Stomach (tissue), 9 donors: Measurements from ENCODE around the gene GNAI1. TPM values are rescaled to one million over a fixed set of nuclear protein-coding genes. Genes with fewer than 3 reads are reported as not detected.

ENCODE experiments used
- DNase-seq, 2 donors: peaks; one replicate each; pipeline versions ENCODE4 v3.0.0 to v3.0.0-alpha.2; 2013 to 2019
- H3K27ac ChIP-seq, 5 donors: fragments of 200-600 bp in 4 of 5; sonication (generic) in 4 of 5; one replicate each; pipeline ENCODE4 v1.5.1; 2013 to 2019; ENCODE audit warnings: mild to moderate bottlenecking in 1 of 5, moderate library complexity in 1 of 5
- H3K27me3 ChIP-seq, 3 donors: fragments of 200-600 bp; sonication (generic); one replicate each; pipeline ENCODE4 v1.5.1; 2017 to 2019; ENCODE audit warnings: mixed run types in 1 of 3
- H3K36me3 ChIP-seq, 4 donors: fragments of 200-600 bp; sonication (generic); 1 replicate in 3 of 4; 2 replicates in 1 of 4; pipeline ENCODE4 v1.5.1; 2016 to 2019
- H3K4me1 ChIP-seq, 4 donors: fragments of 200-600 bp; sonication (generic); one replicate each; pipeline ENCODE4 v1.5.1; 2016 to 2019
- H3K4me3 ChIP-seq, 4 donors: fragments of 200-600 bp; sonication (generic) in 3 of 4; one replicate each; pipeline ENCODE4 v1.5.1; 2016 to 2019; ENCODE audit warnings: mild to moderate bottlenecking in 1 of 4
- H3K9me3 ChIP-seq, 4 donors: fragments of 200-600 bp; sonication (generic); one replicate each; pipeline ENCODE4 v1.5.1; 2016 to 2019
- EP300 ChIP-seq: sonication (generic); formaldehyde crosslinking; IDR thresholded peaks from one replicate; pipeline ENCODE4 v1.6.1; 2017; ENCODE audit warnings: antibody characterized with exemption
- POLR2A ChIP-seq, 4 donors: fragments of 450-650 bp; IDR thresholded peaks; one replicate each; pipeline ENCODE4 v1.6.1; 2016; ENCODE audit warnings: antibody characterized with exemption in 4 of 4, control low read depth in 2 of 4, mild to moderate bottlenecking in 1 of 4, moderate library complexity in 1 of 4
- POLR2AphosphoS5 ChIP-seq, 3 donors: sonication (generic); formaldehyde crosslinking; IDR thresholded peaks; one replicate each; pipeline ENCODE4 v1.6.1; 2016; ENCODE audit warnings: antibody characterized with exemption in 3 of 3
- WGBS, 5 donors: extraction: QIAGEN DNeasy Blood & Tissue Kit in 3 of 5; methylation state at CpG; one replicate each; pipeline versions ENCODE4 v1.1.5 to v1.1.7; 2013 to 2018; 5-methylcytosine and 5-hydroxymethylcytosine counted together
- intact Hi-C: fragments of 100-400 bp; cut with DNase I; formaldehyde crosslinking; loops from one replicate; pipeline ENCODE4 v1.15.1; 2023; ENCODE audit warnings: low total_unique reads
- polyA plus RNA-seq, 3 donors: library from polyadenylated mRNA; stranded (reverse); fragments of 200-250 nt; gene quantifications; one replicate each; pipeline ENCODE4 v1.2.3, GENCODE V29; 2013
- total RNA-seq, 5 donors: library from RNA; depleted of rRNA; stranded (reverse); fragments of >200 nt; gene quantifications; one replicate each; pipeline versions ENCODE4 v1.1.0 to v1.2.3, GENCODE V29; 2014 to 2016
- TF ChIP-seq, protein P1 (sequence below), 7 experiments: fragments of 450-650 bp in 4 of 7; fragments of 200-600 bp in 3 of 7; sonication (generic) in 3 of 7; IDR thresholded peaks; one replicate each; pipeline ENCODE4 v1.5.1; 2016 to 2019; ENCODE audit warnings: antibody characterized with exemption in 7 of 7, control low read depth in 2 of 7, mild to moderate bottlenecking in 1 of 7
- donor health status: healthy with polysubstance abuse.
- donor health status: Bipolar disorder and iron deficiency.
- donor health status: healthy.

GNAI1 gene
- total and polyA plus RNA-seq, 8 donors: 2.6 to 62.4 (median 27.5) TPM

DNA sequence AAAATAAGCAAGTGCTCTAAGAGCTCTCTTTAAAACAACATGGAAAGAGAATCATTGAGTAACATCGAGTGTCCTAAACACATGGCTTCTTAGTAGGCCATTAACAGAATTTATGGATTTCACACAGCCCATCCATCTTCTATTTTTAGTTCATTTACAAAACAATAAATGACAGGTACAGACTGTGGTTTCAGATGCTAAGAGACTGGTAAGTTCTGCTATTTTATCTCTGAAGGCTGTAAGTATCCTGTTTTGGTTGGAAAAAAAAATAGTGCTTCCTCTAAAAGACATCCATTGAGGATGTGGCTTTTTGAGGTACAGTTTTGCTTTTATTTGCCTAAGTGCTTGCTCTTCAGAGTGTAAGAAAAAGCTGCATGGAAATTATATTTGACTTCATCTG lies 27.4 kb upstream of the GNAI1 start:
- H3K4me1 ChIP-seq: peaks cover 0 to 12% (median 3%) of the 10 kb centered on the region in 4 donors
- no peaks in the 10 kb centered on the region for H3K36me3 ChIP-seq
- intact Hi-C loops: no loop called here
- no peaks in the 10 kb centered on the region for H3K9me3 ChIP-seq
- no peak overlapping the region for H3K4me3 ChIP-seq
- WGBS, 5 donors: 45 to 73% (median 65%) methylated on average over 1 of the region's 1 CpG
- no peak for TF ChIP-seq POLR2A (IDR thresholded peaks at IDR 0.05)
- TF ChIP-seq, protein P1, sequence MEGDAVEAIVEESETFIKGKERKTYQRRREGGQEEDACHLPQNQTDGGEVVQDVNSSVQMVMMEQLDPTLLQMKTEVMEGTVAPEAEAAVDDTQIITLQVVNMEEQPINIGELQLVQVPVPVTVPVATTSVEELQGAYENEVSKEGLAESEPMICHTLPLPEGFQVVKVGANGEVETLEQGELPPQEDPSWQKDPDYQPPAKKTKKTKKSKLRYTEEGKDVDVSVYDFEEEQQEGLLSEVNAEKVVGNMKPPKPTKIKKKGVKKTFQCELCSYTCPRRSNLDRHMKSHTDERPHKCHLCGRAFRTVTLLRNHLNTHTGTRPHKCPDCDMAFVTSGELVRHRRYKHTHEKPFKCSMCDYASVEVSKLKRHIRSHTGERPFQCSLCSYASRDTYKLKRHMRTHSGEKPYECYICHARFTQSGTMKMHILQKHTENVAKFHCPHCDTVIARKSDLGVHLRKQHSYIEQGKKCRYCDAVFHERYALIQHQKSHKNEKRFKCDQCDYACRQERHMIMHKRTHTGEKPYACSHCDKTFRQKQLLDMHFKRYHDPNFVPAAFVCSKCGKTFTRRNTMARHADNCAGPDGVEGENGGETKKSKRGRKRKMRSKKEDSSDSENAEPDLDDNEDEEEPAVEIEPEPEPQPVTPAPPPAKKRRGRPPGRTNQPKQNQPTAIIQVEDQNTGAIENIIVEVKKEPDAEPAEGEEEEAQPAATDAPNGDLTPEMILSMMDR (IDR thresholded peaks at IDR 0.05): no peak
- no peak for TF ChIP-seq EP300
- no peak for TF ChIP-seq POLR2AphosphoS5 (IDR thresholded peaks at IDR 0.05)
- no peaks in the 10 kb centered on the region for H3K27me3 ChIP-seq
- DNase-seq: peak in 1 of 2 donors; percentile 26
- H3K27ac ChIP-seq: no peak overlapping the region

GRCh38 chr7:80110376-80110775 lies 24.3 kb upstream of the GNAI1 start:
- H3K4me1 ChIP-seq: peaks cover 0 to 12% (median 3%) of the 10 kb centered on the region in 4 donors
- no peaks in the 10 kb centered on the region for H3K27me3 ChIP-seq
- WGBS, 5 donors: 84 to 97% (median 89%) methylated on average over 5 of the region's 5 CpGs
- intact Hi-C loops: no loop called here
- no peak overlapping the region for H3K27ac ChIP-seq
- no peak overlapping the region for H3K4me3 ChIP-seq
- TF ChIP-seq POLR2AphosphoS5 (IDR thresholded peaks at IDR 0.05) (no peak), EP300 (no peak), POLR2A (IDR thresholded peaks at IDR 0.05) (no peak)
- TF ChIP-seq, protein P1 (IDR thresholded peaks at IDR 0.05): no peak
- no peaks in the 10 kb centered on the region for H3K9me3 ChIP-seq
- no peak for DNase-seq
- H3K36me3 ChIP-seq: no peaks in the 10 kb centered on the region

- Histone ChIP-seq H3K9me3 (no peaks in the 10 kb centered on the region), H3K27me3 (no peaks in the 10 kb centered on the region), H3K36me3 (no peaks in the 10 kb centered on the region), H3K4me3 (no peak overlapping the region), H3K4me1 (peaks cover 0 to 2% (median 0%) of the 10 kb centered on the region in 4 donors), H3K27ac (no peak overlapping the region)
- WGBS, 5 donors: 85 to 89% (median 88%) methylated on average over 4 of the region's 4 CpGs
- TF ChIP-seq EP300 (no peak), POLR2A (IDR thresholded peaks at IDR 0.05) (no peak), POLR2AphosphoS5 (IDR thresholded peaks at IDR 0.05) (no peak)
- TF ChIP-seq, protein P1 (IDR thresholded peaks at IDR 0.05): no peak
- intact Hi-C loops: no loop called here
- no peak for DNase-seq
These were observed 20.5 kb upstream of the GNAI1 start for GRCh38 chr7:80114159-80114558.

GRCh38 chr7:80124526-80125264 lies 9.9 kb upstream of the GNAI1 start:
- TF ChIP-seq POLR2A (IDR thresholded peaks at IDR 0.05) (no peak), POLR2AphosphoS5 (IDR thresholded peaks at IDR 0.05) (no peak), EP300 (no peak)
- TF ChIP-seq, protein P1 (IDR thresholded peaks at IDR 0.05): no peak
- H3K27me3 ChIP-seq: no peaks in the 10 kb centered on the region
- intact Hi-C loops: no loop called here
- no peak overlapping the region for H3K4me3 ChIP-seq
- 58 to 66% (median 62%) methylated on average over 4 of the region's 4 CpGs for WGBS, 5 donors
- DNase-seq: no peak
- H3K4me1 ChIP-seq: peaks cover 0 to 10% (median 4%) of the 10 kb centered on the region in 4 donors
- H3K27ac ChIP-seq: no peak overlapping the region
- no peaks in the 10 kb centered on the region for H3K36me3 ChIP-seq
- H3K9me3 ChIP-seq: no peaks in the 10 kb centered on the region
